ENCODE results near the gene CENPW. TPM values are rescaled to one million over a fixed set of nuclear protein-coding genes. Genes with fewer than 3 reads are reported as not detected.
A peak's percentile ranks its signal among the peaks of the same experiment; 100 is the strongest.

The CENPW gene
- polyA plus RNA-seq (2011; rRNA removed), result 6.5 and 10.3 TPM in 2 replicates
- polyA minus RNA-seq (2011; rRNA and poly(A)+ RNA removed), result 0.47 and 1.5 TPM in 2 replicates

DNA sequence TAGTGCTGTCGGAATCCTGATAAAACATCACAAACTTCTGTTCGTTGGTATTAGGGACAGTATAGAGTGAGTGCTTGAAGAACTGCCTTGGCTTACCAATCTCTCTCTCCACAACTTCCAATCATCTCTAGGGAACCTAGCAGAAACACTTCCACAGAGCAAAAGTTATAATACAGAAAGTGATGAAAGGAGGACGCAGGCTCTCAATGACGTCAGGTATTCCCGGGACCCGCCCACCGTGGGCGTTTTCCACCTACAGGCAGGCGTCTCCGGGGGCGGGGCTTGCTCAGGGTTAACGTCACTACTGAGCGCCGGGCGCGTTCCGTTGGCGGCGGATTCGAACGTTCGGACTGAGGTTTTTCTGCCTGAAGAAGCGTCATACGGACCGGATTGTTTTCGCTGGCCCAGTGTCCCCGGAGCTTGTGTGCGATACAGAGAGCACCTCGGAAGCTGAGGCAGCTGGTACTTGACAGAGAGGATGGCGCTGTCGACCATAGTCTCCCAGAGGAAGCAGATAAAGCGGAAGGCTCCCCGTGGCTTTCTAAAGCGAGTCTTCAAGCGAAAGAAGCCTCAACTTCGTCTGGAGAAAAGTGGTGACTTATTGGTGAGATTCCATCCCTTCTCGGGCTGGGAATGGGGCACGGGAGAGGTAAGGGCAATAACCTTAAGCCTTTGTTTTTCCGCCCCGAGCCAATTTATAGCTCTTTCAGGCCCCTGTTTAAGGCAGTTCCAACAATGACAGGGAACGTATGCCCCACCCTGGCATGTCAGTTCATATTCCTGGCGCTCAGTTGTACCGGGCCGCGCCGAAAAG is at the start of gene CENPW:
CENPW (plus strand) TSS at position 320 of the 814 bp plus-strand sequence; CDS start at position 479, 159 bp downstream.
- TF ChIP-seq, protein P1, sequence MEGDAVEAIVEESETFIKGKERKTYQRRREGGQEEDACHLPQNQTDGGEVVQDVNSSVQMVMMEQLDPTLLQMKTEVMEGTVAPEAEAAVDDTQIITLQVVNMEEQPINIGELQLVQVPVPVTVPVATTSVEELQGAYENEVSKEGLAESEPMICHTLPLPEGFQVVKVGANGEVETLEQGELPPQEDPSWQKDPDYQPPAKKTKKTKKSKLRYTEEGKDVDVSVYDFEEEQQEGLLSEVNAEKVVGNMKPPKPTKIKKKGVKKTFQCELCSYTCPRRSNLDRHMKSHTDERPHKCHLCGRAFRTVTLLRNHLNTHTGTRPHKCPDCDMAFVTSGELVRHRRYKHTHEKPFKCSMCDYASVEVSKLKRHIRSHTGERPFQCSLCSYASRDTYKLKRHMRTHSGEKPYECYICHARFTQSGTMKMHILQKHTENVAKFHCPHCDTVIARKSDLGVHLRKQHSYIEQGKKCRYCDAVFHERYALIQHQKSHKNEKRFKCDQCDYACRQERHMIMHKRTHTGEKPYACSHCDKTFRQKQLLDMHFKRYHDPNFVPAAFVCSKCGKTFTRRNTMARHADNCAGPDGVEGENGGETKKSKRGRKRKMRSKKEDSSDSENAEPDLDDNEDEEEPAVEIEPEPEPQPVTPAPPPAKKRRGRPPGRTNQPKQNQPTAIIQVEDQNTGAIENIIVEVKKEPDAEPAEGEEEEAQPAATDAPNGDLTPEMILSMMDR (IDR thresholded peaks at IDR 0.05; ENCODE audit: insufficient read depth, low read depth, low read length), result no peak
- DNase-seq (ENCODE audit: low read depth), result peak; percentile 33
- POLR2A ChIA-PET, result no interaction called here
- CTCF ChIA-PET, result interaction anchor here (0.6 to 1.2 kb wide), 2 partner anchors 12 to 776 kb away, joined by 3 to 4 read pairs; no protein-coding TSS in a partner anchor
- no peaks in the 10 kb centered on the region for H3K27me3 ChIP-seq (ENCODE audit: control insufficient read depth, insufficient read depth, low read length)
- no peaks in the 10 kb centered on the region for H3K36me3 ChIP-seq (ENCODE audit: control insufficient read depth, insufficient read depth, low read length)
- peak within 1 kb of the TSS; percentile 74 for H3K4me3 ChIP-seq (ENCODE audit: low read depth, low read length)

DNA sequence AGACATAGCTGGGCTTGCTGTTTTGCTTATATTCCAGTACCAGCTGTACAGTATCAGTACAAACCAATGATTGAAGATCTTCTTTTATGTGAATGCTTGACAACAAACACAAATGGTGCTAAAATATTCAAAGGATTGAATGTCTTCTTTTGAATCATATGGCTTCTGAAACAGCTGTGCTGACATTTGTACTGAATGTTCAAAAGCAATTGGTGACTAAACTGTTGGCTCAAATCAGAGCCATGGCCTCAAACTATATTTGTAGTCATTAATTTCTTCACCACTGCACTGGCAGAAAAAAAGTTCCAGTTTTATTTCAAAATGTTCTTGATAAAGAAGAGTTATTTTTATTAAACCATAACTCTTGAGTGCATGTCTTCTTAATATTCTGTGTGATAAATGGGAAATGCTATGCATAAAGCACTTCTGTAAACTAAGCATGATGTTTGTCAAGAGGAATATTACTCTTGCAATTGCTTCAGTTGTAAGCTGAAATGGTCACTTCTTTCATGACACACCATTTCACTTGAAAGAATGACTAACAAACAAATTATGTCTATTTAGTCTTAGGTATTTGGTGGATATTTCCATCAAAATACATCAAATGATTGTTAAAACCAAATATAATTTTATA is 45.9 kb upstream of the CENPW start:
- no peak for DNase-seq (ENCODE audit: low read depth)
- ChIA-PET CTCF (no interaction called here), POLR2A (no interaction called here)
- Histone ChIP-seq H3K36me3 (ENCODE audit: control insufficient read depth, insufficient read depth, low read length) (no peaks in the 10 kb centered on the region), H3K27me3 (ENCODE audit: control insufficient read depth, insufficient read depth, low read length) (no peaks in the 10 kb centered on the region), H3K4me3 (ENCODE audit: low read depth, low read length) (no peak overlapping the region)
- TF ChIP-seq, protein P1 (IDR thresholded peaks at IDR 0.05; ENCODE audit: insufficient read depth, low read depth, low read length), result no peak

DNA sequence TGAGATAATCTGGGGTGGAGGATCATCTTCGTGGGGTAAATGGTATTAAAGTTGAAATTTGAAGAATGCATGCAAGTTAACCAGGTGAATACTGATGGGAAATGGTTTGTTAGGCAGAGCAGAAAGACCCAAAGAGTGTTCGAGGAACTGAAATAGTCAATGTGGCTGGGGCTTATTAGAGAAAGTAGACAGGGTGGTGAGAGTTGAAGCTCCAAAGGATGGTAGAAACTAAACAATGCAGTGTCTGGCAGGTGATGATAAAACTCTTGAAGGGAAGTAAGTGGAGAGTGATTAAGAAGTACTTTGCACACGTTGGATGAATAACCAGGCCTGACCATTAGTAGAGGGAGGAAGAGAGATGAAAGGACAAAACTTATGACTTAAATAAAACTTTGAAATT is 39.8 kb upstream of the CENPW start:
- TF ChIP-seq, protein P1 (IDR thresholded peaks at IDR 0.05; ENCODE audit: insufficient read depth, low read depth, low read length), result no peak
- Histone ChIP-seq H3K36me3 (ENCODE audit: control insufficient read depth, insufficient read depth, low read length) (no peaks in the 10 kb centered on the region), H3K4me3 (ENCODE audit: low read depth, low read length) (no peak overlapping the region), H3K27me3 (ENCODE audit: control insufficient read depth, insufficient read depth, low read length) (no peaks in the 10 kb centered on the region)
- ChIA-PET CTCF (no interaction called here), POLR2A (no interaction called here)
- DNase-seq (ENCODE audit: low read depth), result no peak

DNA sequence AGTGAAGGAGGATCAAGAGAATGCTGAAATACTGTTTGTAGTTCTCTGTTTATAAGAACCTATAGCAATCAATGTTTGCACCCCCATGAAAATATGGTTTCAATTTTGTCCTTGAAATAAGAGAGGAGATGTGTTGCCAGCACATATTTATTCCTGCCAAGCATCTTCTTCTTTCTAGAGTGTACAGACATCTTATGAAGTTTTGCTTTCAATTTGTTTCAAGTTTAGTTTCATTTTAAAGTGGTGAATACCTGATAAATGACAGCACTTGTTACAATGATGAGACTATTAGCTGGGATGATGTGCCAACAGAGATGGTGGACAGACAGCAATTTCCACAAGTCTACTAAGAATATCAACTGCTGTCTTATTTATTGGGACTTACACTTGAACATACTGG is 39.2 kb upstream of the CENPW start:
- Histone ChIP-seq H3K4me3 (ENCODE audit: low read depth, low read length) (no peak overlapping the region), H3K36me3 (ENCODE audit: control insufficient read depth, insufficient read depth, low read length) (no peaks in the 10 kb centered on the region), H3K27me3 (ENCODE audit: control insufficient read depth, insufficient read depth, low read length) (no peaks in the 10 kb centered on the region)
- ChIA-PET POLR2A (no interaction called here), CTCF (no interaction called here)
- TF ChIP-seq, protein P1 (IDR thresholded peaks at IDR 0.05; ENCODE audit: insufficient read depth, low read depth, low read length), result no peak
- no peak for DNase-seq (ENCODE audit: low read depth)

DNA sequence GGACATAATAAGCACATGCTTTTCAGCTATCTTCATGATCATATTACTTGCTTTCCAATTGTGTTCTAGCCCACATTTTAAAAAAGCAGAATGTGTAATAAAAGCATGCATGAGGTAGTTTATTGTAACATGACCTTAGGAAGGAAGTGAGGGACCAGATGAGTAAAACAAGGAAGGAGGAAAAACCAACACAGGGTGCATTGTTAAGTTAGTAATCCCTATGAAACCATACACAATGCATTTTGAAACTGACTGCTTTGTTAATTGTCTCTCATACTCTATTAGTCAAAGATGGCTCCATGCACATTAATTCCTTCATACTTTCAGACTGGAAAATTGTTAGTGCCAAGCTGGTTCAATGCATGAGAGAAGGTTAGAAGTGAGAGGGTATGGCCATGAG is 37.7 kb upstream of the CENPW start:
- CTCF ChIA-PET, result no interaction called here
- H3K27me3 ChIP-seq (ENCODE audit: control insufficient read depth, insufficient read depth, low read length), result no peaks in the 10 kb centered on the region
- POLR2A ChIA-PET, result no interaction called here
- TF ChIP-seq, protein P1 (IDR thresholded peaks at IDR 0.05; ENCODE audit: insufficient read depth, low read depth, low read length), result no peak
- H3K36me3 ChIP-seq (ENCODE audit: control insufficient read depth, insufficient read depth, low read length), result no peaks in the 10 kb centered on the region
- no peak for DNase-seq (ENCODE audit: low read depth)
- H3K4me3 ChIP-seq (ENCODE audit: low read depth, low read length), result no peak overlapping the region

Data from BJ (cell line).